GM12878 (cell line): ENCODE results near the gene PTK7. TPM values are rescaled to one million over a fixed set of nuclear protein-coding genes. Genes with fewer than 3 reads are reported as not detected.

Source experiments
- ATAC-seq: fragments of 200-7000 bp; cut with Tn5 transposase; 3 replicates; pipeline ENCODE4 v1.9.1; 2020; ENCODE audit warnings: mild to moderate bottlenecking, moderate library complexity
- BruUV-seq: library from RNA; stranded (reverse); fragments of 400-500 nt; replicated peaks from 2 replicates; lab custom pipeline; 2021; lab: Mats Ljungman, UMichigan
- CTCF ChIA-PET: fragments of 300-600 bp; sonication (Branson Sonifier 250); formaldehyde crosslinking; extraction: SDS; loops from one replicate; lab custom pipeline; 2021; ENCODE audit warnings: inconsistent platforms; lab: Yijun Ruan, JAX
- POLR2A ChIA-PET: fragments of 350-600 bp; formaldehyde crosslinking; extraction: SDS; loops from one replicate; lab custom pipeline; 2021; ENCODE audit warnings: inconsistent platforms; lab: Charles Lee
- RAD21 ChIA-PET: fragments of 300-600 bp; sonication (Branson Sonifier 250); formaldehyde crosslinking; loops from one replicate; lab custom pipeline; 2023; ENCODE audit warnings: antibody characterized with exemption; ENCODE audit not compliant: unreplicated experiment; lab: Charles Lee
- SMC1A ChIA-PET: fragments of 300-600 bp; sonication (Branson Sonifier 250); formaldehyde crosslinking; loops from one replicate; lab custom pipeline; 2023; ENCODE audit not compliant: unreplicated experiment, uncharacterized antibody; lab: Charles Lee
- DNase-seq: peaks from one replicate; pipeline ENCODE4 v3.0.0-alpha.2; 2011; ENCODE audit warnings: low read depth, low spot score
- FAIRE-seq: peaks from 3 replicates; lab custom pipeline; 2011; peaks lifted over from hg19 to GRCh38; lab: Jason Lieb, UNC
- H2AFZ ChIP-seq: 2 replicates; pipeline ENCODE4 v1.6.0; 2011; ENCODE audit warnings: low read depth, low read length, control low read depth; ENCODE audit not compliant: control insufficient read depth
- H3K27ac ChIP-seq: 2 replicates; pipeline ENCODE4 v1.5.1; 2011; ENCODE audit warnings: control low read depth; ENCODE audit not compliant: control insufficient read depth, insufficient read depth
- H3K27me3 ChIP-seq, 2 experiments: replicated peaks in 1 of 2; 2 replicates each; pipeline versions ENCODE4 v1.6.0 to v1.6.1; 2011; ENCODE audit warnings: low read length in 1 of 2; ENCODE audit not compliant: control insufficient read depth in 2 of 2, insufficient read depth in 2 of 2
- H3K36me3 ChIP-seq, 2 experiments: 2 replicates each; pipeline ENCODE4 v1.5.1; 2011; ENCODE audit warnings: low read length in 1 of 2; ENCODE audit not compliant: control insufficient read depth in 2 of 2, insufficient read depth in 2 of 2
- H3K4me1 ChIP-seq: 2 replicates; pipeline ENCODE4 v1.6.1; 2011; ENCODE audit warnings: mild to moderate bottlenecking, low read length, moderate library complexity, mixed read lengths; ENCODE audit not compliant: control insufficient read depth, insufficient read depth
- H3K4me2 ChIP-seq: 2 replicates; pipeline ENCODE4 v1.6.0; 2011; ENCODE audit warnings: control low read depth; ENCODE audit not compliant: control insufficient read depth, insufficient read depth
- H3K4me3 ChIP-seq: fragments of 200-600 bp; sonication (generic); 2 replicates; pipeline ENCODE4 v1.5.1; 2016
- H3K79me2 ChIP-seq: 2 replicates; pipeline ENCODE4 v1.6.0; 2011; ENCODE audit warnings: low read length; ENCODE audit not compliant: control insufficient read depth, insufficient read depth
- H3K9ac ChIP-seq: 2 replicates; pipeline ENCODE4 v1.8.0; 2011; ENCODE audit warnings: low read length, control low read depth, mixed read lengths; ENCODE audit not compliant: control insufficient read depth, insufficient read depth
- H3K9me3 ChIP-seq: replicated peaks from 3 replicates; pipeline ENCODE4 v1.5.1; 2011; ENCODE audit warnings: mild to moderate bottlenecking, low read length; ENCODE audit not compliant: control insufficient read depth, insufficient read depth
- H4K20me1 ChIP-seq: 2 replicates; pipeline ENCODE4 v1.6.0; 2011; ENCODE audit not compliant: control insufficient read depth, insufficient read depth
- HDGF ChIP-seq: fragments of 450-650 bp; IDR thresholded peaks from 2 replicates; pipeline ENCODE4 v1.6.1; 2016; ENCODE audit warnings: antibody characterized with exemption
- MLLT1 ChIP-seq: fragments of 450-650 bp; IDR thresholded peaks from 2 replicates; pipeline ENCODE4 v1.6.1; 2016; ENCODE audit warnings: mild to moderate bottlenecking
- WGBS: methylation state at CpG from one replicate; pipeline ENCODE4 v1.1.6; 2016; ENCODE audit warnings: low lambda C conversion rate; ENCODE audit not compliant: insufficient replicate concordance, insufficient coverage; ENCODE audit errors: missing lambda C conversion rate; 5-methylcytosine and 5-hydroxymethylcytosine counted together
- in situ Hi-C: fragments of 300-500 bp; cut with MboI; formaldehyde crosslinking; loops from 9 replicates; pipeline ENCODE4 v1.14.3; 2018; ENCODE audit warnings: mixed read lengths
- intact Hi-C: fragments of 100-400 bp; cut with micrococcal nuclease; formaldehyde crosslinking; loops from one replicate; pipeline ENCODE4 v1.14.2; 2022; ENCODE audit not compliant: unreplicated experiment
- polyA plus RNA-seq, 11 experiments: library from polyadenylated mRNA; depleted of rRNA in 4 of 11; unstranded in 6 of 11; stranded (reverse) in 5 of 11; fragments of >200 nt; fragmentation: Nextera tagmentation in 4 of 11; fragmentation: Illumina TruSeq in 1 of 11; extraction: Ambion mirVana in 4 of 11; extraction: Trizol in 1 of 11; gene quantifications; 1 replicate in 1 of 11; 2 replicates in 10 of 11; pipeline versions ENCODE4 v1.2.1 to v1.2.3, GENCODE V29; 2011 to 2016; ENCODE audit warnings: inconsistent platforms in 2 of 11, missing spikeins in 2 of 11, low read depth in 1 of 11
- total RNA-seq, 4 experiments: library from RNA; depleted of rRNA in 3 of 4; stranded (reverse); fragments of >200 nt in 3 of 4; fragmentation: Illumina TruSeq in 1 of 4; extraction: Trizol in 1 of 4; gene quantifications; 2 replicates each; pipeline versions ENCODE4 v1.2.1 to v1.2.3, GENCODE V29; 2013 to 2021
- TF ChIP-seq, protein P1 (sequence below): fragments of 450-650 bp; IDR thresholded peaks from 2 replicates; pipeline ENCODE4 v1.6.1; 2018; ENCODE audit warnings: borderline replicate concordance, mild to moderate bottlenecking; ENCODE audit not compliant: partially characterized antibody

Gene PTK7
- total and polyA plus RNA-seq, 10 of the 15 experiments (the other 5 are each of a cell fraction or from before 2014, with no cell fraction given), result 0.18 to 14.4 (median 3.3) TPM; not detected in 1

DNA sequence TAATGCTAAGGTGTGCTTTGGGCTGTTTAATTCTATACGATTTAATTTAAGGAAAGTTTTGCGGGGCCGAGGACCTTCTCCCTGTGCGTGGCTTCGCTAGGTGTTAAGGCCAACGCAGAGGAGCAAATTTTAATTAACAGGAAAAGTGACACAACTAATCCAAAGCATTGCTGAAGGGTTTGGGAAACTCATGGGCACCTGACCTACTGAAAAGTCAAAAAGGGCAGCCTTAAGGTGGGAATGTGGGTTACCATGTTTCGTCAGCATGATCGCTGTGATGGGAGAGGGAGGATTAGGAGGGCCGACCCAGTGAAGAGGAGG is 105.5 kb downstream of the PTK7 start:
- peak; percentile 91 for FAIRE-seq

More for the DNA sequence above, 105.5 kb downstream of the PTK7 start:
- ChIA-PET POLR2A (interaction anchor here (0.8 to 2.2 kb wide), 6 partner anchors 9 to 389 kb away, joined by 3 to 11 read pairs (median 5); partner anchors contain the start of genes KLC4 and MRPL2), CTCF (interaction anchor here (1.0 kb wide), 2 partner anchors 9 to 48 kb away, joined by 5 to 7 read pairs; partner anchors contain the start of gene DNPH1), SMC1A (no interaction called here)
- WGBS, result 61% methylated on average over 9 of the region's 9 CpGs
- intact Hi-C loops (no loop called here), in situ Hi-C loops (no loop called here)
- no peak for DNase-seq
- H3K4me2 ChIP-seq, result peak overlapping the region; percentile 84
- no peaks in the 10 kb centered on the region; the same call in 2 of the 3 replicates for H3K9me3 ChIP-seq
- H4K20me1 ChIP-seq, result no peaks in the 10 kb centered on the region
- peak overlapping the region; percentile 66 for H3K9ac ChIP-seq
- H3K27ac ChIP-seq, result peak overlapping the region; percentile 59
- no TSS peak for BruUV-seq
- H3K27me3 ChIP-seq, result no peaks in the 10 kb centered on the region
- peaks cover 20 to 21% of the 10 kb centered on the region in 2 experiments for H3K36me3 ChIP-seq
- H3K4me3 ChIP-seq, result peak overlapping the region; percentile 69
- no peak for ATAC-seq
- H3K4me1 ChIP-seq, result peaks cover 13% of the 10 kb centered on the region
- peaks cover 11% of the 10 kb centered on the region for H3K79me2 ChIP-seq
- H2AFZ ChIP-seq, result peak overlapping the region; percentile 83
- TF ChIP-seq HDGF (peak; percentile 63; the same call in 1 of the 2 replicates), MLLT1 (peak; percentile 29; the same call in 1 of the 2 replicates)
- TF ChIP-seq, protein P1, sequence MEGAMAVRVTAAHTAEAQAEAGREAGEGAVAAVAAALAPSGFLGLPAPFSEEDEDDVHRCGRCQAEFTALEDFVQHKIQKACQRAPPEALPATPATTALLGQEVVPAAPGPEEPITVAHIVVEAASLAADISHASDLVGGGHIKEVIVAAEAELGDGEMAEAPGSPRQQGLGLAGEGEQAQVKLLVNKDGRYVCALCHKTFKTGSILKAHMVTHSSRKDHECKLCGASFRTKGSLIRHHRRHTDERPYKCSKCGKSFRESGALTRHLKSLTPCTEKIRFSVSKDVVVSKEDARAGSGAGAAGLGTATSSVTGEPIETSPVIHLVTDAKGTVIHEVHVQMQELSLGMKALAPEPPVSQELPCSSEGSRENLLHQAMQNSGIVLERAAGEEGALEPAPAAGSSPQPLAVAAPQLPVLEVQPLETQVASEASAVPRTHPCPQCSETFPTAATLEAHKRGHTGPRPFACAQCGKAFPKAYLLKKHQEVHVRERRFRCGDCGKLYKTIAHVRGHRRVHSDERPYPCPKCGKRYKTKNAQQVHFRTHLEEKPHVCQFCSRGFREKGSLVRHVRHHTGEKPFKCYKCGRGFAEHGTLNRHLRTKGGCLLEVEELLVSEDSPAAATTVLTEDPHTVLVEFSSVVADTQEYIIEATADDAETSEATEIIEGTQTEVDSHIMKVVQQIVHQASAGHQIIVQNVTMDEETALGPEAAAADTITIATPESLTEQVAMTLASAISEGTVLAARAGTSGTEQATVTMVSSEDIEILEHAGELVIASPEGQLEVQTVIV, result no peak
- TF ChIP-seq, all 136 proteins: peak for 2
- RAD21 ChIA-PET, result interaction anchor here (0.6 kb wide), 1 partner anchor 451 kb away, joined by 3 read pairs; no protein-coding TSS in a partner anchor
